ENCODE data around the gene CYP2A6.
"Not testable (repeated sequence)": the region's sequence is repeated elsewhere in the genome, so short reads cannot be mapped to it uniquely, and the experiment has no call there.

- not testable (repeated sequence) for TF ChIP-seq POLR2AphosphoS5 (IDR thresholded peaks at IDR 0.05; ENCODE audit: borderline replicate concordance, low read depth, low read length); EZH2 (IDR thresholded peaks at IDR 0.05); FOXP2 (optimal IDR thresholded peaks at IDR 0.05; ENCODE audit: control extremely low read depth, extremely low read length, insufficient read depth)
Observed at GRCh38 chr19:40832431-40832790, 17.8 kb downstream of the CYP2A6 start.
